Dendritic cell treated with granulocyte-macrophage colony-stimulating factor and Interleukin-4, amounts not matched to agents 40 ng/mL and 50 ng/mL, for 4 days (primary cell): ENCODE measurements around the gene ZNF581.

Source experiments
- H3K27ac Mint-ChIP-seq: one replicate; pipeline ENCODE4 v1.8.0; 2022; ENCODE audit warnings: mild to moderate bottlenecking, mixed read lengths
- H3K27me3 Mint-ChIP-seq: one replicate; pipeline ENCODE4 v1.8.0; 2022; ENCODE audit warnings: mild to moderate bottlenecking, mixed read lengths
- H3K36me3 Mint-ChIP-seq: one replicate; pipeline ENCODE4 v1.8.0; 2022; ENCODE audit warnings: low read depth, mixed read lengths
- H3K4me1 Mint-ChIP-seq: one replicate; pipeline ENCODE4 v1.8.0; 2022; ENCODE audit warnings: low read depth, mixed read lengths
- H3K4me3 Mint-ChIP-seq: one replicate; pipeline ENCODE4 v1.8.0; 2022; ENCODE audit warnings: mild to moderate bottlenecking, moderate library complexity, mixed read lengths
- H3K9me3 Mint-ChIP-seq: one replicate; pipeline ENCODE4 v1.8.0; 2022; ENCODE audit warnings: mixed read lengths
- intact Hi-C: fragments of 100-400 bp; cut with micrococcal nuclease; formaldehyde crosslinking; loops from one replicate; pipeline ENCODE4 v1.15.0; 2022

Gene ZNF581

DNA sequence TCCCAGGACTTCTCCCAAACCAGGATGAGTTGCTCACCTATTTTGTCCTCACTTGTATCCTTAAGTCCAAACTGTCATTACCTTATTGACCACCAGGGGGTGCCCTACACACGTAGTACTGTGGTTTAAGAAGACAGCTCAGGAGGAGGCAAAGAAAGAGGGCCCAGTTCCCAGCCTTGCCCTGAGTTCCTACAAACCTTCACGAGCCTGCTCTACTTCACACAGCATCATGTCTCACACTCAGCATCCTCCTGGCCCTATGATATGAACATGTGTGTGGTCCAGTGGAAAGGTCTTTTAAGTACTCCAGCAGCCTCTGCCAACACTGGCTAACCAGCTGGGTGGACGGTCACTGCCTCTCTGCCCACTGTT is 11.0 kb upstream of the ZNF581 start:
- no peaks in the 10 kb centered on the region for H3K9me3 Mint-ChIP-seq
- H3K27me3 Mint-ChIP-seq, result no peaks in the 10 kb centered on the region
- H3K27ac Mint-ChIP-seq, result peak overlapping the region; percentile 38
- peaks cover 30% of the 10 kb centered on the region for H3K36me3 Mint-ChIP-seq
- H3K4me1 Mint-ChIP-seq, result peaks cover 37% of the 10 kb centered on the region
- intact Hi-C loops, result loop anchor here (5.0 kb wide), 1 partner anchor 440 kb away; no protein-coding TSS in a partner anchor
- no peak overlapping the region for H3K4me3 Mint-ChIP-seq

DNA sequence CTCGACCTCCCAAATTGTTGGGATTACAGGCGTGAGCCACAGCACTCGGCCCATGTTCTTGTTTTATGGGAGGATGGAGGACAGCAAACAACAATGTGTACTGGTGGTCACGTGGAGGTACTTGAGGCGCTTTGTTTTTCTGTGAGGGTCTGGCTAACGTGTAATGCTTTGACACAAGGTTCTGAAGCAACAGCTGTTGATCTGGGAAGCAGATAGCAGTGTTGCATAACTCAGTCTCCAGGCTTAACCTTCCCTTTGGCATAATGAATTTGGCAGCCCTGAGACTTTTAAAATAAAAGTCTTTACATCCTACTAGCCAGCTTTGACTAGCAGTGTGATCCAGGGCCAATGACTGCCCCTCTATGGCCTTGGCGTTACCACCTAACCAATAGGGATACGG is 9.6 kb upstream of the ZNF581 start:
- Mint-ChIP-seq H3K9me3 (no peaks in the 10 kb centered on the region), H3K27me3 (no peaks in the 10 kb centered on the region), H3K4me3 (no peak overlapping the region), H3K27ac (peak overlapping the region; percentile 100), H3K4me1 (peaks cover 47% of the 10 kb centered on the region), H3K36me3 (peaks cover 43% of the 10 kb centered on the region)
- intact Hi-C loops, result loop anchor here (5.0 kb wide), 1 partner anchor 438 kb away; no protein-coding TSS in a partner anchor

DNA sequence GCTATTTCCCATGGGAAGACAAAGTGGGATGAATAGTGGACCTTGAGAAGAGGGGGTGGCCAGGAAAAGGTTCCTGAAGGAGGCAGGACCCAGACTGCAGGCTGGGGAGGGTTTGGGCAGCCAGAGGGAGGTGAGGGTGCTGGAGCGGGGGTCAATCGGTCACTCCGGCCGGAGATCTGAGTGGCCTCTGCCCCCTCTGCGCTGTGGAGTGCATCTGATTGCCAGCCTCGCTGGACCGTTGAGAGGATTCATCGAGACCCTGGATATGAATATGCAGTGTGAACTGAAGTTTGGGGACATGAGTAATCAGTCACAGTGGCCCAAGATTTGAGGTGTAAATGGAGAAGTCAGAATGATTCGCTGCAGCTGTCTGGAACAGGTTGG is 8.1 kb upstream of the ZNF581 start:
- Mint-ChIP-seq H3K9me3 (no peaks in the 10 kb centered on the region), H3K36me3 (peaks cover 43% of the 10 kb centered on the region), H3K4me1 (peaks cover 60% of the 10 kb centered on the region), H3K27ac (peak overlapping the region; percentile 100), H3K27me3 (no peaks in the 10 kb centered on the region), H3K4me3 (peak overlapping the region; percentile 100)
- intact Hi-C loops, result loop anchor here (5.0 kb wide), 1 partner anchor 38 kb away; the partner anchor contains the start of gene FIZ1

DNA sequence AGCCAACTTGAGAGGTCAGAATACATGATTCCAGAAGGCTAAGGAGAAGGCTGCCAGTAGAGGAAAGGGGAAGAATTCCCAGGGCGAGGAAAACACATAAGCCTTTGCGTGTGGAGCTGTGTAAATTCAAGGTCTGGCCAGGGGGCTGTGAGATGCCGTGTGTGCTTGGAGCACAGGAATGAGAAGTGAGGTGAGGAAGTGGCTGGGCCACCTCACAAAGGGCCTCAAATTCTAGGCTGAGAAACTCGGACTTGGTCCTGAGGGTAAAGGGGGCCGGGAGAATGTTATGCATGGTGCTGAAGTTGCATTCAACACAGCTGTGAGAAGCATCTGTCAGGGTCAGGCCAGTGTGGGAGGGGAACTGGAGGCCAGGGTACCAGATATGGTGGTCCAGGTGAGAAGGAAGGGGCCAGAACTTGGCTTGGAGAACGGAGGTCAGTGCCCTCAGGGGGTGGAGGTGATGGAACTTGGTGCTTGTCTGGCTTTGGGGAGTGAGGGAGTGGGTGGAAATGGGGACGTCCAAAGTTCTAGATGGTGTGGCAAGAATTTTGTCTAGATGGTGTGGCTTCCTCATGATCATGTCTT is 7.5 kb upstream of the ZNF581 start:
- Mint-ChIP-seq H3K27me3 (no peaks in the 10 kb centered on the region), H3K4me1 (peaks cover 63% of the 10 kb centered on the region), H3K27ac (peak overlapping the region; percentile 100), H3K36me3 (peaks cover 43% of the 10 kb centered on the region), H3K4me3 (peak overlapping the region; percentile 100), H3K9me3 (no peaks in the 10 kb centered on the region)
- intact Hi-C loops, result loop anchor here (5.0 kb wide), 1 partner anchor 39 kb away; the partner anchor contains the start of gene FIZ1

DNA sequence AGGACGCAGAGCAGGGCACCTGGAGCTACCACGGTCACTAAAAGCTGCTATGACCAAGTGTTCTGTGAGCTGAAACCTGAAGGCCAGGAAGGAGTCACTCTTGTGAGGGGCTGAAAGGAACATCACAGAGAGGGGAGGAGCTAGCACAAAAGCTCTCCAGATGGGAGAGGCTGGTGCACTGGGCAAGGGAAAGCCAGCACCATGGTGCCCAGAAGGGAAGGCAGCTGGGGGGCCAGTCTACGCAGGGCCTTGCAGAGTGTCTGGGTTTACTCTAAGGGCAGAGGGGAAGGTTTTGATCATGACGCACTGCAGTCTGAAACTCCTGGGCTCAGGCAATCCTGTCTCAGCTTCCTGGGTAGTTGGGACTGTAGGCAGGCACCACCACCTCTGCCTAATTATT is 6.7 kb upstream of the ZNF581 start:
- no peaks in the 10 kb centered on the region for H3K27me3 Mint-ChIP-seq
- peak overlapping the region; percentile 100 for H3K27ac Mint-ChIP-seq
- H3K4me1 Mint-ChIP-seq, result peaks cover 70% of the 10 kb centered on the region
- intact Hi-C loops, result loop anchor here (5.0 kb wide), 1 partner anchor 39 kb away; the partner anchor contains the start of gene FIZ1
- no peaks in the 10 kb centered on the region for H3K9me3 Mint-ChIP-seq
- H3K36me3 Mint-ChIP-seq, result peaks cover 50% of the 10 kb centered on the region
- H3K4me3 Mint-ChIP-seq, result peak overlapping the region; percentile 100

DNA sequence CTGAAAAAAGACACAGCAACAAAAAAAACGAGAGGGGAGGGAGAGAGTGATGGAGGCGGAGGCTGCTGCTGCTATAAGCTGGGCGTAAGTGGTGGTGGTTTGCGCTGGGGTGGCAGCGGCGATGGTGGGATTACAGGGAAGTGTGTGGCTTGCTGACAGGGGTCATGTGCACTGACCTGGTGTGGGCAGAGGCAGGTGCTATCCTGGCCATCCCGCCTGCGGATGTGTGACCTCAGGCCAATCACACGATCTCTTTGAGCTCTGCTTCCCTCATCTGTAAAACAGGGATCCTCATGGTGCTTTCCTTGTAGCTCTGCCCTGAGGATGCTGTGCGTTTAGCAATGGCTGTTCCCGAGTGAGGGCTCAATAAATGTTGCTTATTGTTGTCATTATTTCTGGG is 5.9 kb upstream of the ZNF581 start:
- Mint-ChIP-seq H3K27me3 (no peaks in the 10 kb centered on the region), H3K4me3 (no peak overlapping the region), H3K36me3 (peaks cover 50% of the 10 kb centered on the region), H3K9me3 (no peaks in the 10 kb centered on the region), H3K27ac (peak overlapping the region; percentile 100), H3K4me1 (peaks cover 72% of the 10 kb centered on the region)
- intact Hi-C loops, result loop anchor here (5.0 kb wide), 1 partner anchor 40 kb away; the partner anchor contains the start of gene FIZ1

DNA sequence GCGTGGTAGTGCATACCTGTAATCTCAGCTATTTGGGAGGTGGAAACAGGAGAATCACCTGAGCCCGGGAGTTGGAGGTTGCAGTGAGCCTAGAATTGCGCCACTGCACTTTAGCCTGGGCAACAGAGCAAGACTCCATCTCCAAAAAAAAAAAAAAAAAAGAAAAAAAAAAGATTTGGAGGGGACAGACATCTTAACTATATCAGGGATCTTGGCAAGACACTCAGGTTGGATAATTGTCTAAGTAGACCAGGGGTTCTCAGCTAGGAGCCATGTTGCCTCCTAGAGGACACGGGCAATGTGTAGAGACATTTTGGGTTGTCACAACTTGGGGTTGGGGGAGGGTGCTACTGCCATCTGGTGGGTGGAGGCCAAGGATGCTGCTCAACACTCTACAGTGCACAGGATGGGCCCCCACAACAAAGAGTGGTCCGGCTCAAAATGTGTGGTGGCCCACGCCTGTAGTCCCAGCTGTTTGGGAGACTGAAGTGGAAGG is 4.5 kb upstream of the ZNF581 start:
- H3K27me3 Mint-ChIP-seq, result no peaks in the 10 kb centered on the region
- peaks cover 83% of the 10 kb centered on the region for H3K4me1 Mint-ChIP-seq

DNA sequence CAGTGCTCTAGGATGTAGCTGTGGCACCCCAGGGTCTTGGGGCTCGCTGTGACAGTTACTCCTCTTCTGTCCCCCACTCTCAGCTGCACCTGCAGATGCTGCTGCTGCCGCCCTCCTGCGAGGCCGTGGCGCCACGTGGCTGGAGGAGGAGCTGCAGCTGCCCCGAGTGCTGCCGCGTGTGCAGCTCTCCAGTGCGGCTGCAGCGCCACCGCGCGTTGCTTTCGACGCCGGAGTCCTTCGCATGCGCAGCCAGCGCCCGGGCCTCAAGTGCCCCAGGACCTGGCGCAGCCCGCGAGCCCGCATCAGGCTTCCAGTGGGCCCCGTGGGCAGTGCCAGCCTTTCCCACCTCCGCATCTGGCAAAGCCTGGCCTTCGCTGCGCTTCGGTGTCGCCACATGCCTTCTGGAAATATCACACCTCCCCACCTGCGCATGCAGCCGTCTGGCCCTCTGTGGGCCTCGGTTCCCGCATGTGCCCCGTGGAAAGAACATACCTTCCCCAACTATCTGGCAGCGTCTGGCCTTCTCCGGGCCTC is 3.3 kb upstream of the ZNF581 start:
- H3K4me3 Mint-ChIP-seq, result peak overlapping the region; percentile 96
- H3K27ac Mint-ChIP-seq, result peak overlapping the region; percentile 89
- peaks cover 68% of the 10 kb centered on the region for H3K36me3 Mint-ChIP-seq
- H3K4me1 Mint-ChIP-seq, result peaks cover 88% of the 10 kb centered on the region
- H3K9me3 Mint-ChIP-seq, result no peaks in the 10 kb centered on the region
- no peaks in the 10 kb centered on the region for H3K27me3 Mint-ChIP-seq
- intact Hi-C loops, result loop anchor here (2.0 kb wide), 1 partner anchor 15 kb away; the partner anchor contains the start of gene U2AF2

More for the DNA sequence above, 4.5 kb upstream of the ZNF581 start:
- Mint-ChIP-seq H3K27ac (no peak overlapping the region), H3K36me3 (peaks cover 62% of the 10 kb centered on the region), H3K4me3 (no peak overlapping the region), H3K9me3 (no peaks in the 10 kb centered on the region)
- intact Hi-C loops, result loop anchor here (5.0 kb wide), 1 partner anchor 42 kb away; the partner anchor contains the start of gene FIZ1

DNA sequence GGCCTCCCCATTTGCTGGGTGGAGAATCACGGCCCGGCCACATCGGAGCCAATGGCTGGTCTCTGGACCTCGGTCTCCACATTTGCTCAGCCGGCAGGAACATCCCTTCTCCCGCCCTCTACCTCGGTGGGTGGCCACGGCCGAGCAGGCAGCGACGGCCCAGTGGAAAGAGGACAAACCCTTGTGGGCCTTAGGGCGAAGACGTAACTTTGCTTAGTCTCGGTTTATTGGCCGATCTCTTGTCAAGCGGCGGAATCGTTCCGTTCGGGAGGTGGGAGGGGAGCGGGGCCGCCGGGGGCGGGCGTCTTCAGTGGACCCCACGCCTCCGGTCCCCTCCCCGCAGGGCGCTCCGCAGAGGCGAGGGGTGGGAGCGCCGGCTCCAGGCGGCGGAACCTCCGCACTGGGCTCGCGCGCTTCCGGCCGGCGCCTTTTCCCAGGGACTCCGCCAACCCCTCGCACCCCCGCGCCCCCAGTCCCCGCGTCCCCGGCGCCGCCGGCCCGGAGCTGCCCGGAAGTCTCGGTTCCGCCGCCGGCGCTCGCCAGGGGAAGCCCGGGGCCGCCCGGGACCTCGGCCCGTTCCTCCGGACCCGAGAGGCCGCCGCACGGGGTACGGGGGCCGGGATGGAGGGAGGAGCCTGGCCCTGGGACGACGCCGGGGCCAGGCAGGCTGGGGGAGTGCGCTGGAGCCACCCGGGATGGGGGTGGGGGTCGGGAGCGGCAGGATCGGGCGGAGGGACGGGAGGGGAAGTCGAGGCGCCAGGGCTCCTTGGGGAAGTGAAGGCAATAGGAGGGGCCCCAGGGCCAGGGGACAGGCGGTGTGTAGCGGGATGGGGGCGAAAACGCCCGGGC is 2.6 kb upstream of the ZNF581 start, which contains the start of gene ZNF580:
ZNF580 (plus strand) TSS at position 426 of the 849 bp plus-strand sequence. CDS start 1,507 bp downstream, outside the sequence.
- peak within 1 kb of the TSS; percentile 89 for H3K27ac Mint-ChIP-seq
- no peaks in the 10 kb centered on the region for H3K27me3 Mint-ChIP-seq
- H3K9me3 Mint-ChIP-seq, result no peaks in the 10 kb centered on the region
- H3K4me1 Mint-ChIP-seq, result peaks cover 87% of the 10 kb centered on the region
- peak within 1 kb of the TSS; percentile 96 for H3K4me3 Mint-ChIP-seq
- intact Hi-C loops, result loop anchor here (2.0 kb wide), 1 partner anchor 14 kb away; the partner anchor contains the start of gene U2AF2
- peaks cover 68% of the 10 kb centered on the region for H3K36me3 Mint-ChIP-seq

DNA sequence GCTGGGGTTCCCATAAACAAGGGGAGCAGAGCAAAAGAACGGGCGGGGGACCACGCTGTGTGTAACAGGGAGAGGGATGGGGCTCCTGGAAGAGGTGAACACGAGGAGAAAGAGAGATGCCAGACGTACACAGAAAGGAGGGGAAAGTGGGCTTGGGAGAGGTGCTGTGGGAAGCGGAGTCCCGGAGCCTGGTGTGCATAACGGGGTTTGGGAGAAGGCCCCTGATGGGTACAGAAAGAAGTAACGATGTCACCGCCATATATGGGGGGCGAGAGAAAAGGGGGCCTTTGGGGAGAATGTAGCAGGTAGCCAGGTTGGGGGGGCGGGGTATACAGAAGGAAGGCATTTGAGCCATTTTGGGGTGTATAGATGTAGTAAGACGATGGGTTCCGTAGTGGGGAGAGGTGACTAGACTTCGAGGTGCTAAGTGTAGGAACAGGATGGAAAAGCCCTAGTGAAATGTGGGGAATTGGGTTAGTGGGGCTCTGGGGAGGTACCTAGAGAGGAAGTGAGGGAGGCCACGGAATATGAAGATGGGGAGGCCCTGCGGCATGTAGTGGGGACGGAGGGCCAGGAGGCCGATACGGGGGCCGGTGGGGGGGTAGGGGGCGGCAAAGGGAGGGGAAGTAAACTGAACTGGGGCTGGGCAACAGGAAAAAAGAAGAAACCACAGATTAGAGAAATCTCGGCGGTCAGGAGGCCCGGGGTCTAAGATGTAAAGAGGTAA is 1.9 kb upstream of the ZNF581 start:
- intact Hi-C loops, result loop anchor here (2.0 kb wide), 1 partner anchor 13 kb away; the partner anchor contains the start of gene U2AF2
- Mint-ChIP-seq H3K27ac (peak overlapping the region; percentile 89), H3K36me3 (peaks cover 68% of the 10 kb centered on the region), H3K27me3 (no peaks in the 10 kb centered on the region), H3K4me3 (peak overlapping the region; percentile 96), H3K9me3 (no peaks in the 10 kb centered on the region), H3K4me1 (peaks cover 79% of the 10 kb centered on the region)

DNA sequence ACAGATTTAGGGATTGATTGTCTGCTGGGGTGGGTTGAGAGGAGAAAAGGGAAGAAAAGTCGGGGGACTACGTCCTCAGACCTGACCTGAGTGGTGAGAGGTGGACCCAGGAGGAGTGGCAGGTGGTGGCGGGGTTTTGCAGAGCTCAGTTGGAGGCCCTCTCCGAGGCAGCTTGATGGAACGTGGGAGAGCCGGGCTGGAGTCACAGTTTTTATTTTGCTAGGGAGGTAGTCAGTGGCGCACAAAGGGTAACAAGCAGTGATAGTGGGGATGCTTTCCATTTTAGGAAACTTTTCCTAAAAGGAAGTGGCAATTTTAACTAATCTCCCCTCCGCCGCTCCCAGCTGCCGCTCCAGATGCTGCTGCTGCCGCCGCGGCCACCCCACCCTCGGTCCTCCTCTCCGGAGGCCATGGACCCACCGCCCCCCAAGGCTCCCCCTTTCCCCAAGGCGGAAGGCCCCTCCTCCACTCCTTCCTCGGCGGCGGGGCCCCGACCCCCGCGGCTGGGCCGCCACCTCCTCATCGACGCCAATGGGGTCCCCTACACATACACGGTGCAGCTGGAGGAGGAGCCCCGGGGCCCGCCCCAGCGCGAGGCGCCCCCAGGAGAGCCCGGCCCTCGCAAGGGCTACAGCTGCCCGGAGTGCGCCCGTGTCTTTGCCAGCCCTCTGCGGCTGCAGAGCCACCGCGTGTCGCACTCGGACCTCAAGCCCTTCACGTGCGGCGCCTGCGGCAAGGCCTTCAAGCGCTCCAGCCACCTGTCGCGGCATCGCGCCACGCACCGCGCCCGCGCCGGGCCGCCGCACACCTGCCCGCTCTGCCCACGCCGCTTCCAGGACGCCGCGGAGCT is 1.1 kb upstream of the ZNF581 start:
- intact Hi-C loops, result no loop called here
- Mint-ChIP-seq H3K4me3 (peak overlapping the region; percentile 96), H3K9me3 (no peaks in the 10 kb centered on the region), H3K36me3 (peaks cover 63% of the 10 kb centered on the region), H3K27ac (peak overlapping the region; percentile 89), H3K4me1 (peaks cover 77% of the 10 kb centered on the region), H3K27me3 (no peaks in the 10 kb centered on the region)

DNA sequence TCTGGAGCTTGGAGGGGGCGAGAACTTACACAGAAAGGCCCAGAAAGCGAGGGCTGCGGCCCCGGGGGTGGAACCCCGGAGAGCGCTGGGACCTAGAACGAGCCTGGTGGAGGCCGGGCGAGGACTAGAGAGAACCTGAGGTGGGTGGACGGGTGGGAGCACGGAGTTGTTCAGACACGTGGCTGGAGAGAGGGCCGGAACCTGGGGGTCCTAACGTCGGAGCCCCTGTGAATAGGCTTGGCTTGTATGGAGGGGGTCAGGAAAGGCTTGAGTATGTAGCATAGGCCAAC is 383 bp downstream of the ZNF581 start:
- Mint-ChIP-seq H3K27me3 (peaks cover 3% of the 10 kb centered on the region), H3K4me3 (peak overlapping the region; percentile 96), H3K4me1 (peaks cover 76% of the 10 kb centered on the region), H3K9me3 (no peaks in the 10 kb centered on the region), H3K27ac (peak overlapping the region; percentile 89), H3K36me3 (peaks cover 55% of the 10 kb centered on the region)
- intact Hi-C loops, result no loop called here
